ENCODE measurements around the gene ADARB2. TPM values are rescaled to one million over a fixed set of nuclear protein-coding genes. Genes with fewer than 3 reads are reported as not detected.

ADARB2 gene
- total and polyA plus RNA-seq, 2 experiments from 2014 or later: 0.13 to 0.48 TPM

DNA sequence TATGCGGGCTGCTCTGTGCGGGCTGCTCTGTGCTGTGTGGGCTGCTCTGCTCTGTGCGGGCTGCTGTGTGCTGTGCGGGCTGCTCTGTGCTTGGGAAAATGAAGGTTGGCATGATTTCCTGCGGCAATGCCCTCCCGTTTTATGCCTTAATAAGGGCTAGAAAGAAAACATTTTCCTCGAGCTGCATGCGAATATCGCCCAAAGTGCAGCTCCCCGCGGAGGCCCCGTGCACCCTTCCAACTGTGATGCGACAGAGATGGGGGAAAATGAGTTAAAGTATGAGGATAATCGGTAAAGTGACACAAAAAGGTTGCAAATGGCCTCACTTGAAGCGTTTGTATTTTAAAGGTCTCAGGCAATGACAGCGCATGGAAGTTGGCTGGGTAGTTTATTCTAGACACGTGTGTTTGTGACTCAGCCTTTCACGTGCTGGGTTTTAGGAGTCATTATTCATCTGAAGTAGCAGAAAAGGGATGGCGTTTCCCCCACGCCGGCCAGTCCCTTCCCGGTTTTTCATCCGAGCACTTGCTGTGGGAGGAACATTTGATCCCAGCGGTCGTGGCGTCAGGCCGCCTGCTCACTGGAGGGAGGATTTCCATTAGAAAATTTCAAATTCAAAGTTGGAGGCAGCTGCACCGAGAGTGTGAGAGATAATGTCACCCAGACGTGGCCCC, 220.7 kb downstream of the ADARB2 start:
- no peak overlapping the region for H3K27ac ChIP-seq
- TF ChIP-seq EZH2 (IDR thresholded peaks at IDR 0.05; ENCODE audit: borderline replicate concordance): no peak
- TF ChIP-seq, protein P1, sequence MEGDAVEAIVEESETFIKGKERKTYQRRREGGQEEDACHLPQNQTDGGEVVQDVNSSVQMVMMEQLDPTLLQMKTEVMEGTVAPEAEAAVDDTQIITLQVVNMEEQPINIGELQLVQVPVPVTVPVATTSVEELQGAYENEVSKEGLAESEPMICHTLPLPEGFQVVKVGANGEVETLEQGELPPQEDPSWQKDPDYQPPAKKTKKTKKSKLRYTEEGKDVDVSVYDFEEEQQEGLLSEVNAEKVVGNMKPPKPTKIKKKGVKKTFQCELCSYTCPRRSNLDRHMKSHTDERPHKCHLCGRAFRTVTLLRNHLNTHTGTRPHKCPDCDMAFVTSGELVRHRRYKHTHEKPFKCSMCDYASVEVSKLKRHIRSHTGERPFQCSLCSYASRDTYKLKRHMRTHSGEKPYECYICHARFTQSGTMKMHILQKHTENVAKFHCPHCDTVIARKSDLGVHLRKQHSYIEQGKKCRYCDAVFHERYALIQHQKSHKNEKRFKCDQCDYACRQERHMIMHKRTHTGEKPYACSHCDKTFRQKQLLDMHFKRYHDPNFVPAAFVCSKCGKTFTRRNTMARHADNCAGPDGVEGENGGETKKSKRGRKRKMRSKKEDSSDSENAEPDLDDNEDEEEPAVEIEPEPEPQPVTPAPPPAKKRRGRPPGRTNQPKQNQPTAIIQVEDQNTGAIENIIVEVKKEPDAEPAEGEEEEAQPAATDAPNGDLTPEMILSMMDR (IDR thresholded peaks at IDR 0.05; ENCODE audit: poor library complexity): no peak
- H3K9me2 ChIP-seq (replicated peaks; ENCODE audit: insufficient read depth): no peaks in the 10 kb centered on the region
- 88% methylated on average over 29 of the region's 29 CpGs for WGBS (ENCODE audit: low lambda C conversion rate, missing lambda C conversion rate)
- H3K9me3 ChIP-seq (ENCODE audit: low read depth): no peaks in the 10 kb centered on the region
- no peaks in the 10 kb centered on the region for H3K79me2 ChIP-seq
- no peak overlapping the region for H3K4me2 ChIP-seq
- no peaks in the 10 kb centered on the region for H3K36me3 ChIP-seq (replicated peaks; ENCODE audit: insufficient read depth, low read depth)
- DNase-seq (ENCODE audit: low spot score): no peak
- no peak overlapping the region for H2AFZ ChIP-seq
- no peaks in the 10 kb centered on the region for H3K4me1 ChIP-seq (ENCODE audit: insufficient read depth)
- no peaks in the 10 kb centered on the region for H3K27me3 ChIP-seq
- no peak overlapping the region for H3K4me3 ChIP-seq
- no peaks in the 10 kb centered on the region for H4K20me1 ChIP-seq (ENCODE audit: insufficient read depth, poor library complexity, severe bottlenecking)

- no peaks in the 10 kb centered on the region for H3K79me2 ChIP-seq
- no peak overlapping the region for H3K4me2 ChIP-seq
- 90% methylated on average over 18 of the region's 18 CpGs for WGBS (ENCODE audit: low lambda C conversion rate, missing lambda C conversion rate)
- no peaks in the 10 kb centered on the region for H3K9me3 ChIP-seq (ENCODE audit: low read depth)
- no peaks in the 10 kb centered on the region for H3K27me3 ChIP-seq
- no peaks in the 10 kb centered on the region for H3K9me2 ChIP-seq (replicated peaks; ENCODE audit: insufficient read depth)
- H3K27ac ChIP-seq: no peak overlapping the region
- no peaks in the 10 kb centered on the region for H3K4me1 ChIP-seq (ENCODE audit: insufficient read depth)
- no peak for DNase-seq (ENCODE audit: low spot score)
- no peaks in the 10 kb centered on the region for H4K20me1 ChIP-seq (ENCODE audit: insufficient read depth, poor library complexity, severe bottlenecking)
- TF ChIP-seq EZH2phosphoT487 (IDR thresholded peaks at IDR 0.05; ENCODE audit: low read depth, severe bottlenecking, unreplicated experiment) (no peak), EZH2 (IDR thresholded peaks at IDR 0.05; ENCODE audit: borderline replicate concordance) (no peak)
- TF ChIP-seq, protein P1 (IDR thresholded peaks at IDR 0.05; ENCODE audit: poor library complexity): no peak
- H3K4me3 ChIP-seq: no peak overlapping the region
- no peak overlapping the region for H2AFZ ChIP-seq
- H3K36me3 ChIP-seq (replicated peaks; ENCODE audit: insufficient read depth, low read depth): no peaks in the 10 kb centered on the region
Observed at GRCh38 chr10:1515780-1516491, 221.4 kb downstream of the ADARB2 start.

GRCh38 chr10:1515121-1515779, 222.1 kb downstream of the ADARB2 start:
- Histone ChIP-seq H3K36me3 (replicated peaks; ENCODE audit: insufficient read depth, low read depth) (no peaks in the 10 kb centered on the region), H4K20me1 (ENCODE audit: insufficient read depth, poor library complexity, severe bottlenecking) (no peaks in the 10 kb centered on the region), H3K27me3 (no peaks in the 10 kb centered on the region), H2AFZ (no peak overlapping the region), H3K4me3 (no peak overlapping the region), H3K9me2 (replicated peaks; ENCODE audit: insufficient read depth) (no peaks in the 10 kb centered on the region), H3K27ac (no peak overlapping the region), H3K4me2 (no peak overlapping the region), H3K79me2 (no peaks in the 10 kb centered on the region), H3K9me3 (ENCODE audit: low read depth) (no peaks in the 10 kb centered on the region), H3K4me1 (ENCODE audit: insufficient read depth) (no peaks in the 10 kb centered on the region)
- TF ChIP-seq, protein P1 (IDR thresholded peaks at IDR 0.05; ENCODE audit: poor library complexity): no peak
- no peak for TF ChIP-seq EZH2 (IDR thresholded peaks at IDR 0.05; ENCODE audit: borderline replicate concordance)
- TF ChIP-seq EZH2phosphoT487 (IDR thresholded peaks at IDR 0.05; ENCODE audit: low read depth, severe bottlenecking, unreplicated experiment): no peak
- DNase-seq (ENCODE audit: low spot score): no peak
- 94% methylated on average over 14 of the region's 14 CpGs for WGBS (ENCODE audit: low lambda C conversion rate, missing lambda C conversion rate)

Measured in hepatocyte (in vitro differentiated cells).